Astrocyte (in vitro differentiated cells and primary cell): ENCODE data around the gene SNX10.

Experiments used
- EZH2 ChIP-seq: IDR thresholded peaks from 2 replicates; pipeline ENCODE4 v1.6.1; 2012; ENCODE audit warnings: mild to moderate bottlenecking, low read length, inconsistent platforms; ENCODE audit not compliant: insufficient read depth
- TF ChIP-seq, protein P1 (sequence below): IDR thresholded peaks from 2 replicates; pipeline ENCODE4 v1.5.1; 2011; ENCODE audit warnings: low read depth, mild to moderate bottlenecking, inconsistent platforms, low read length, moderate library complexity; ENCODE audit not compliant: insufficient read depth

DNA sequence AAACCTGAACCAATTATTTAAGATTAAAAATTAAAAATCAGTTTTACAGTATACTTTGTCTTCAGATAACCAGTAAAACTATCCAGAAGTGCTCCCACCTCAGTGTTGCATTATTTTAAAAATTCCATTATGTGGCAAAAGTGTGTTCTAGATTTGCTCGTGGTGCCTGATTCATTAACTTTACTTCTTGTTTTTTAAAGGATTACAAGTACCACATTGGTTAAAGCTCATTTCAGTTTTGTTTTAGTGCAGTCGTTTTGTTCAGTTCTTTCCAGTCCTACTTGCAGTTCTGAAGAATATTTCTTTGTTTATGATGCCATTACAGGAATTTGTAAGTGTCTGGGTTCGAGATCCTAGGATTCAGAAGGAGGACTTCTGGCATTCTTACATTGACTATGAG lies 69.0 kb downstream of the SNX10 start:
- TF ChIP-seq, protein P1, sequence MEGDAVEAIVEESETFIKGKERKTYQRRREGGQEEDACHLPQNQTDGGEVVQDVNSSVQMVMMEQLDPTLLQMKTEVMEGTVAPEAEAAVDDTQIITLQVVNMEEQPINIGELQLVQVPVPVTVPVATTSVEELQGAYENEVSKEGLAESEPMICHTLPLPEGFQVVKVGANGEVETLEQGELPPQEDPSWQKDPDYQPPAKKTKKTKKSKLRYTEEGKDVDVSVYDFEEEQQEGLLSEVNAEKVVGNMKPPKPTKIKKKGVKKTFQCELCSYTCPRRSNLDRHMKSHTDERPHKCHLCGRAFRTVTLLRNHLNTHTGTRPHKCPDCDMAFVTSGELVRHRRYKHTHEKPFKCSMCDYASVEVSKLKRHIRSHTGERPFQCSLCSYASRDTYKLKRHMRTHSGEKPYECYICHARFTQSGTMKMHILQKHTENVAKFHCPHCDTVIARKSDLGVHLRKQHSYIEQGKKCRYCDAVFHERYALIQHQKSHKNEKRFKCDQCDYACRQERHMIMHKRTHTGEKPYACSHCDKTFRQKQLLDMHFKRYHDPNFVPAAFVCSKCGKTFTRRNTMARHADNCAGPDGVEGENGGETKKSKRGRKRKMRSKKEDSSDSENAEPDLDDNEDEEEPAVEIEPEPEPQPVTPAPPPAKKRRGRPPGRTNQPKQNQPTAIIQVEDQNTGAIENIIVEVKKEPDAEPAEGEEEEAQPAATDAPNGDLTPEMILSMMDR = no peak
- no peak for TF ChIP-seq EZH2
